ENCODE measurements around the gene SEPHS2. TPM values are rescaled to one million over a fixed set of nuclear protein-coding genes. Genes with fewer than 3 reads are reported as not detected.

Gene SEPHS2
- total RNA-seq, 4 donors from 2014 or later: 34.5 to 41.3 (median 39.9) TPM

GRCh38 chr16:30394592-30395154 lies 51.0 kb downstream of the SEPHS2 start:
- DNase-seq: no peak
- intact Hi-C loops (cut with DNase I): no loop called here
- Histone ChIP-seq H3K36me3 (peaks cover 10 to 11% of the 10 kb centered on the region in 2 donors), H3K4me1 (peaks cover 5 to 23% of the 10 kb centered on the region in 2 donors), H3K9me3 (no peaks in the 10 kb centered on the region), H3K27ac (peak overlapping the region; percentile 33 to 69 (median 53)), H3K27me3 (no peaks in the 10 kb centered on the region), H3K4me3 (replicated peaks in 1 of 3) (peak overlapping the region; percentile 57 to 88 (median 87))
- WGBS, 2 donors: 6 to 10% methylated on average over 28 to 30 of the region's 31 CpGs
- TF ChIP-seq, protein P1, sequence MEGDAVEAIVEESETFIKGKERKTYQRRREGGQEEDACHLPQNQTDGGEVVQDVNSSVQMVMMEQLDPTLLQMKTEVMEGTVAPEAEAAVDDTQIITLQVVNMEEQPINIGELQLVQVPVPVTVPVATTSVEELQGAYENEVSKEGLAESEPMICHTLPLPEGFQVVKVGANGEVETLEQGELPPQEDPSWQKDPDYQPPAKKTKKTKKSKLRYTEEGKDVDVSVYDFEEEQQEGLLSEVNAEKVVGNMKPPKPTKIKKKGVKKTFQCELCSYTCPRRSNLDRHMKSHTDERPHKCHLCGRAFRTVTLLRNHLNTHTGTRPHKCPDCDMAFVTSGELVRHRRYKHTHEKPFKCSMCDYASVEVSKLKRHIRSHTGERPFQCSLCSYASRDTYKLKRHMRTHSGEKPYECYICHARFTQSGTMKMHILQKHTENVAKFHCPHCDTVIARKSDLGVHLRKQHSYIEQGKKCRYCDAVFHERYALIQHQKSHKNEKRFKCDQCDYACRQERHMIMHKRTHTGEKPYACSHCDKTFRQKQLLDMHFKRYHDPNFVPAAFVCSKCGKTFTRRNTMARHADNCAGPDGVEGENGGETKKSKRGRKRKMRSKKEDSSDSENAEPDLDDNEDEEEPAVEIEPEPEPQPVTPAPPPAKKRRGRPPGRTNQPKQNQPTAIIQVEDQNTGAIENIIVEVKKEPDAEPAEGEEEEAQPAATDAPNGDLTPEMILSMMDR (IDR thresholded peaks at IDR 0.05): no peak
- no peak for TF ChIP-seq POLR2A (IDR thresholded peaks at IDR 0.05)

Small RNAs within 50 kb of the gene (small RNA-seq; reads per million reads assigned to genes)
- gene RF00019 (not detected), gene RF00406 (0.94 reads per million, percentile 8 among the genes with 10 or more reads in this experiment), gene RNU7-61P (not detected)

Other genes with a start within 250 kb of the SEPHS2 start
- gene SULT1A3, start 246.6 kb downstream of the SEPHS2 start, total RNA-seq: 10 to 100 TPM in 2 of 4 donors, 1 to 10 TPM in 2; 8.9 to 13.8 (median 9.8) TPM
- gene NPIPB13, start 197.4 kb downstream of the SEPHS2 start, total RNA-seq: 1 to 10 TPM; 2.1 to 3.0 (median 2.3) TPM
- gene CD2BP2, start 90.6 kb downstream of the SEPHS2 start, total RNA-seq: 10 to 100 TPM; 39.1 to 68.5 (median 56.1) TPM
- 10 to 100 TPM; 26.6 to 38.1 (median 33.5) TPM for gene TBC1D10B, start 75.4 kb downstream of the SEPHS2 start, total RNA-seq
- not detected for gene MYL11, start 71.1 kb downstream of the SEPHS2 start, total RNA-seq
- 1 to 10 TPM in 3 of 4 donors, under 1 TPM in 1; 0.56 to 3.4 (median 1.4) TPM for gene SEPTIN1, start 63.3 kb downstream of the SEPHS2 start, total RNA-seq
- 10 to 100 TPM in 2 of 4 donors, 1 to 10 TPM in 2; 8.5 to 12.2 (median 9.4) TPM for gene ZNF48, start 50.5 kb downstream of the SEPHS2 start, total RNA-seq
- 10 to 100 TPM in 3 of 4 donors, 1 to 10 TPM in 1; 9.1 to 29.5 (median 19.1) TPM for gene ZNF771, start 38.3 kb downstream of the SEPHS2 start, total RNA-seq
- 10 to 100 TPM; 18.8 to 26.4 (median 22.5) TPM for gene DCTPP1, start 15.8 kb downstream of the SEPHS2 start, total RNA-seq
- gene ITGAL, start 26.9 kb upstream of the SEPHS2 start, total RNA-seq: 1 to 10 TPM in 3 of 4 donors, under 1 TPM in 1; 0.56 to 4.6 (median 2.8) TPM
- 10 to 100 TPM; 27.4 to 44.9 (median 32.3) TPM for gene ZNF768, start 80.7 kb upstream of the SEPHS2 start, total RNA-seq
- 10 to 100 TPM; 13.6 to 30.7 (median 21.8) TPM for gene ZNF747, start 89.0 kb upstream of the SEPHS2 start, total RNA-seq
- 10 to 100 TPM in 3 of 4 donors, 1 to 10 TPM in 1; 9.3 to 15.4 (median 11.8) TPM for gene ZNF764, start 112.5 kb upstream of the SEPHS2 start, total RNA-seq
- gene ZNF688, start 125.8 kb upstream of the SEPHS2 start, total RNA-seq: 10 to 100 TPM; 10.6 to 26.1 (median 16.5) TPM
- gene ZNF785, start 139.8 kb upstream of the SEPHS2 start, total RNA-seq: 10 to 100 TPM; 10.3 to 16.9 (median 12.4) TPM
- 10 to 100 TPM in 3 of 4 donors, 1 to 10 TPM in 1; 9.7 to 14.7 (median 11.8) TPM for gene ZNF689, start 164.5 kb upstream of the SEPHS2 start, total RNA-seq
- 10 to 100 TPM; 26.5 to 44.7 (median 34.7) TPM for gene PRR14, start 205.1 kb upstream of the SEPHS2 start, total RNA-seq
- gene FBRS, start 212.6 kb upstream of the SEPHS2 start, total RNA-seq: 10 to 100 TPM; 35.6 to 56.8 (median 42.1) TPM

All from thyroid gland (tissue), 4 donors.